ENCODE data around the gene HSBP1.

Gene HSBP1

DNA sequence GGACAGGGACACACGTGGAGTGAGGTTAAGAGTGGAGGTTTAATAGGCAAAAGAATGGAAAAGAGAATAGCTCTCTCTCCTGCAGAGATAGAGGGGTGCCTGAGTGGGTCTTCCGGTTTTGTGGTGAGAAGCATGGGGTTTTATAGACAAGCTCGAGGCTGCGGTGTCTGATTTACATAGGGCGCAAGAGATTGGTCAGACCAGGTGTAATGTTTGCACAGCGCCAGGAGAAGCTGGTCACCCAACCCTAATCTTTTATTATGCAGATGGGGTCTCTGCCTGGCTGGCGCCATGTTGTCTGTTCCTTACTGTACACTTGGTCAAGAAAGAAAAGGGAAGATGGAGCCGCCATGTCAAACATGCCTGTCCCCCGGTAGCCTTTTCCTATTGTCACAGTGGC, 46.6 kb downstream of the HSBP1 start:
- no peak overlapping the region for H3K4me3 ChIP-seq (ENCODE audit: low read depth, low read length, poor library complexity, severe bottlenecking)
- no peak overlapping the region for H2AFZ ChIP-seq (ENCODE audit: low read length)
- no peaks in the 10 kb centered on the region for H4K20me1 ChIP-seq (ENCODE audit: insufficient read depth, low read length)
- no peaks in the 10 kb centered on the region for H3K9me3 ChIP-seq (ENCODE audit: low read length)
- no peak overlapping the region for H3K4me2 ChIP-seq (ENCODE audit: low read length)
- no peak overlapping the region for H3K27ac ChIP-seq (ENCODE audit: low read depth, low read length, poor library complexity, severe bottlenecking)
- no peaks in the 10 kb centered on the region for H3K27me3 ChIP-seq (ENCODE audit: insufficient read depth, low read length)
- no peak for TF ChIP-seq EZH2 (IDR thresholded peaks at IDR 0.05; ENCODE audit: borderline replicate concordance, low read length)
- no peak for TF ChIP-seq CTCF (IDR thresholded peaks at IDR 0.05; ENCODE audit: low read length)
- no peaks in the 10 kb centered on the region for H3K9me2 ChIP-seq (ENCODE audit: low read depth, low read length)
- H3F3A ChIP-seq (ENCODE audit: insufficient read depth, low read length): no peaks in the 10 kb centered on the region
- H3K36me3 ChIP-seq (ENCODE audit: insufficient read depth, low read length): no peaks in the 10 kb centered on the region
- H3K4me1 ChIP-seq (ENCODE audit: insufficient read depth, low read length, severe bottlenecking): no peaks in the 10 kb centered on the region
- no peaks in the 10 kb centered on the region for H3K79me2 ChIP-seq (ENCODE audit: insufficient read depth, low read length)
- H3K9ac ChIP-seq (ENCODE audit: low read length): no peak overlapping the region

GRCh38 chr16:83856792-83857191, 49.0 kb downstream of the HSBP1 start:
- H3K4me3 ChIP-seq (ENCODE audit: low read depth, low read length, poor library complexity, severe bottlenecking): no peak overlapping the region
- H3K9ac ChIP-seq (ENCODE audit: low read length): no peak overlapping the region
- no peaks in the 10 kb centered on the region for H3K79me2 ChIP-seq (ENCODE audit: insufficient read depth, low read length)
- no peaks in the 10 kb centered on the region for H3K9me3 ChIP-seq (ENCODE audit: low read length)
- no peaks in the 10 kb centered on the region for H4K20me1 ChIP-seq (ENCODE audit: insufficient read depth, low read length)
- TF ChIP-seq CTCF (IDR thresholded peaks at IDR 0.05; ENCODE audit: low read length) (no peak), EZH2 (IDR thresholded peaks at IDR 0.05; ENCODE audit: borderline replicate concordance, low read length) (no peak)
- H3K4me1 ChIP-seq (ENCODE audit: insufficient read depth, low read length, severe bottlenecking): no peaks in the 10 kb centered on the region
- no peaks in the 10 kb centered on the region for H3F3A ChIP-seq (ENCODE audit: insufficient read depth, low read length)
- H3K36me3 ChIP-seq (ENCODE audit: insufficient read depth, low read length): no peaks in the 10 kb centered on the region
- H3K9me2 ChIP-seq (ENCODE audit: low read depth, low read length): no peaks in the 10 kb centered on the region
- no peak overlapping the region for H2AFZ ChIP-seq (ENCODE audit: low read length)
- H3K27ac ChIP-seq (ENCODE audit: low read depth, low read length, poor library complexity, severe bottlenecking): no peak overlapping the region
- H3K4me2 ChIP-seq (ENCODE audit: low read length): no peak overlapping the region
- H3K27me3 ChIP-seq (ENCODE audit: insufficient read depth, low read length): peaks cover 4% of the 10 kb centered on the region; the same call in 1 of the 2 replicates

DNA sequence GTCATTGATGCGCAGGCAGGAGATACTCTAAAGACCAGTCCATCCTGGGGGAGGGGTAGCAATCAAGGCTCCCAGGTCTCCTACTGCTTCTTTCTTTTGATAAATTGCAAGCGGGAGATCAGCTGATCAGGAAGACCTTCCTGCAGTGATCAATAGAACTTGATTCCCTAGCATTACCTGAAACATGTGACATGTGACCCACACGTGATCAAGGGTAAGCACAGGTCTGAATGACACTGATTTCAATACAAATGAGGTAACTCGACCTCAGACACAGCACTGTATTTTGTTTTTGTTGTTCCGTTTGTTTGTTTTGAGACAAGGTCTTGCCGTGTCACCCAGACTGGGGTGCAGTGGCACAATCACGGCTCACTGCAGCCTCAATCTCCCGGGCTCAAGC, 51.5 kb downstream of the HSBP1 start:
- H3K4me2 ChIP-seq (ENCODE audit: low read length): no peak overlapping the region
- no peaks in the 10 kb centered on the region for H3F3A ChIP-seq (ENCODE audit: insufficient read depth, low read length)
- no peaks in the 10 kb centered on the region for H3K4me1 ChIP-seq (ENCODE audit: insufficient read depth, low read length, severe bottlenecking)
- no peak overlapping the region for H3K4me3 ChIP-seq (ENCODE audit: low read depth, low read length, poor library complexity, severe bottlenecking)
- no peak overlapping the region for H3K9ac ChIP-seq (ENCODE audit: low read length)
- H3K9me3 ChIP-seq (ENCODE audit: low read length): 0 out of 2 replicates have a peak, but pooled peaks cover 3% of the 10 kb centered on the region
- H3K27ac ChIP-seq (ENCODE audit: low read depth, low read length, poor library complexity, severe bottlenecking): no peak overlapping the region
- H4K20me1 ChIP-seq (ENCODE audit: insufficient read depth, low read length): no peaks in the 10 kb centered on the region
- TF ChIP-seq EZH2 (IDR thresholded peaks at IDR 0.05; ENCODE audit: borderline replicate concordance, low read length) (no peak), CTCF (IDR thresholded peaks at IDR 0.05; ENCODE audit: low read length) (no peak)
- no peaks in the 10 kb centered on the region for H3K36me3 ChIP-seq (ENCODE audit: insufficient read depth, low read length)
- H2AFZ ChIP-seq (ENCODE audit: low read length): no peak overlapping the region
- H3K79me2 ChIP-seq (ENCODE audit: insufficient read depth, low read length): no peaks in the 10 kb centered on the region
- H3K9me2 ChIP-seq (ENCODE audit: low read depth, low read length): no peaks in the 10 kb centered on the region
- peaks cover 4% of the 10 kb centered on the region for H3K27me3 ChIP-seq (ENCODE audit: insufficient read depth, low read length)

All from OCI-LY1 (cell line).